Astrocyte (in vitro differentiated cells and primary cell): ENCODE data around the gene POU2AF1.

ENCODE experiments used
- CTCF ChIP-seq: IDR thresholded peaks from 2 replicates; pipeline ENCODE4 v1.5.1; 2011; ENCODE audit warnings: low read depth, mild to moderate bottlenecking, inconsistent platforms, low read length, moderate library complexity; ENCODE audit not compliant: insufficient read depth
- EZH2 ChIP-seq: IDR thresholded peaks from 2 replicates; pipeline ENCODE4 v1.6.1; 2012; ENCODE audit warnings: mild to moderate bottlenecking, low read length, inconsistent platforms; ENCODE audit not compliant: insufficient read depth

- no peak for TF ChIP-seq CTCF
- TF ChIP-seq EZH2, result no peak
Observed at GRCh38 chr11:111417766-111418435, 38.8 kb upstream of the POU2AF1 start.
